Body of pancreas (tissue), 4 donors: ENCODE results near the gene SRP54.

Source experiments
- POLR2A ChIP-seq, 3 donors: fragments of 450-650 bp; IDR thresholded peaks; one replicate each; pipeline ENCODE4 v1.6.1; 2016; ENCODE audit warnings: antibody characterized with exemption in 3 of 3, mild to moderate bottlenecking in 2 of 3
- TF ChIP-seq, protein P1 (sequence below), 7 experiments: fragments of 450-650 bp in 4 of 7; fragments of 200-600 bp in 3 of 7; sonication (generic) in 3 of 7; IDR thresholded peaks; one replicate each; pipeline ENCODE4 v1.5.1; 2016 to 2019; ENCODE audit warnings: antibody characterized with exemption in 7 of 7

DNA sequence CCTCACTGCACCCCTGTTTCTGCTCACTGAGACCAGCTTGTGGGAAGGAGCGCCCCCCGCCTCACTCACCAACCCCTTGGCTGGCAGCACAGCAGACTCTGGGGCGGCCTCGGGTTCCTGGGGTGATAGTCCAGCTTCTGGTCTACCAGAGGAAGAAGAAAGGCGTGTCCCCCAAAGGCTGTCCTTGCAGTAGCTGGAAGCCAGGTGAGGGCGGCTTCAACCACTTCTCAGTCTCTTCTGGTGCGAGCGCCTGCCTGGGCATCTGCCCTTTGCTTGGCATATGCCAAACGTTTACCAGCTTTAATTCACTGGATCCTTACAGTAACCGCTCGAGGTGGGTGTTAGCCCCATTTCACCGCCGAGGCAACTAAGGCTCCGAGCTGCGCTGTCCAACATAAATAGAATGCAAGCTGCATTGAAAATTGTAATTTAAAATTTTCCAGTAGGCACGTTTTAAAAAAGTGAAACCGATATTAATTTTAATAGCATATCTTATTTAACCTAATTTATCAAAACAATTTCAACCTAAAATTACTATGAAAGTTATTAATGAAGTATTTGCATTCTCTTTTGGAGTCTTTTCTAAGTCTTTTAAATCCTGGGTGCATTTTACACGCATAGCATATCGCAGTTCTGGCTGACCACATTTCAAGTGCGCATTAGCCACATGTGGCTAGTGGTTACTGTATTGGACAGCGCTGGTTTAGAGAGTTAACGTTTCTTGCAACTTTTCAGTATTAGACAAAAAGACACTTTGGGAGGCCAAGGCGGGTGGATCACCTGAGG lies 64.2 kb downstream of the SRP54 start:
- TF ChIP-seq, protein P1, sequence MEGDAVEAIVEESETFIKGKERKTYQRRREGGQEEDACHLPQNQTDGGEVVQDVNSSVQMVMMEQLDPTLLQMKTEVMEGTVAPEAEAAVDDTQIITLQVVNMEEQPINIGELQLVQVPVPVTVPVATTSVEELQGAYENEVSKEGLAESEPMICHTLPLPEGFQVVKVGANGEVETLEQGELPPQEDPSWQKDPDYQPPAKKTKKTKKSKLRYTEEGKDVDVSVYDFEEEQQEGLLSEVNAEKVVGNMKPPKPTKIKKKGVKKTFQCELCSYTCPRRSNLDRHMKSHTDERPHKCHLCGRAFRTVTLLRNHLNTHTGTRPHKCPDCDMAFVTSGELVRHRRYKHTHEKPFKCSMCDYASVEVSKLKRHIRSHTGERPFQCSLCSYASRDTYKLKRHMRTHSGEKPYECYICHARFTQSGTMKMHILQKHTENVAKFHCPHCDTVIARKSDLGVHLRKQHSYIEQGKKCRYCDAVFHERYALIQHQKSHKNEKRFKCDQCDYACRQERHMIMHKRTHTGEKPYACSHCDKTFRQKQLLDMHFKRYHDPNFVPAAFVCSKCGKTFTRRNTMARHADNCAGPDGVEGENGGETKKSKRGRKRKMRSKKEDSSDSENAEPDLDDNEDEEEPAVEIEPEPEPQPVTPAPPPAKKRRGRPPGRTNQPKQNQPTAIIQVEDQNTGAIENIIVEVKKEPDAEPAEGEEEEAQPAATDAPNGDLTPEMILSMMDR (IDR thresholded peaks at IDR 0.05): peak in 2 of 7 experiments; percentile 25 to 33
- TF ChIP-seq POLR2A (IDR thresholded peaks at IDR 0.05): no peak
